ENCODE measurements around the gene UCKL1. TPM values are rescaled to one million over a fixed set of nuclear protein-coding genes. Genes with fewer than 3 reads are reported as not detected.

Gene UCKL1
- total and polyA plus RNA-seq, 4 donors, result 33.6 to 42.7 (median 36.1) TPM

- peak in 1 of 3 donors; percentile 7 for DNase-seq
- no peak for TF ChIP-seq CTCF (IDR thresholded peaks at IDR 0.05; ENCODE audit: control extremely low read depth, extremely low read depth)
- Histone ChIP-seq H3K9me3 (ENCODE audit: control insufficient read depth in 4 of 4, insufficient read depth in 3 of 4, low read length in 3 of 4) (no peaks in the 10 kb centered on the region), H3K4me1 (ENCODE audit: control insufficient read depth in 5 of 5, insufficient read depth in 5 of 5, low read length in 5 of 5) (peaks cover 0 to 3% (median 0%) of the 10 kb centered on the region in 5 donors), H3K4me3 (no peak overlapping the region), H3K27ac (ENCODE audit: low read depth in 1 of 2, low read length in 1 of 2) (peak overlapping the region in 1 of 2 donors; percentile 36), H3K36me3 (ENCODE audit: control insufficient read depth in 4 of 4, insufficient read depth in 4 of 4, low read length in 4 of 4) (peaks cover 0 to 3% (median 0%) of the 10 kb centered on the region in 4 donors), H3K27me3 (ENCODE audit: control insufficient read depth in 3 of 3, insufficient read depth in 3 of 3, low read length in 2 of 3) (no peaks in the 10 kb centered on the region), H3K9ac (ENCODE audit: insufficient read depth in 1 of 2, low read length in 2 of 2) (no peak overlapping the region)
- ATAC-seq (ENCODE audit: insufficient read depth, low FRiP score), result no peak
- 45 to 51% methylated on average over 12 of the region's 12 CpGs for WGBS, 2 donors
These were observed 45.0 kb downstream of the UCKL1 start for GRCh38 chr20:63911176-63911575.

- peaks cover 0 to 1% (median 0%) of the 10 kb centered on the region in 5 donors for H3K4me1 ChIP-seq (ENCODE audit: control insufficient read depth in 5 of 5, insufficient read depth in 5 of 5, low read length in 5 of 5)
- no peak overlapping the region for H3K27ac ChIP-seq (ENCODE audit: low read depth in 1 of 2, low read length in 1 of 2)
- H3K9me3 ChIP-seq (ENCODE audit: control insufficient read depth in 4 of 4, insufficient read depth in 3 of 4, low read length in 3 of 4), result no peaks in the 10 kb centered on the region
- H3K9ac ChIP-seq (ENCODE audit: insufficient read depth in 1 of 2, low read length in 2 of 2), result no peak overlapping the region
- ATAC-seq (ENCODE audit: insufficient read depth, low FRiP score), result no peak
- WGBS, 2 donors, result 76 to 81% methylated on average over 16 of the region's 16 CpGs
- peaks cover 0 to 2% (median 0%) of the 10 kb centered on the region in 4 donors for H3K36me3 ChIP-seq (ENCODE audit: control insufficient read depth in 4 of 4, insufficient read depth in 4 of 4, low read length in 4 of 4)
- no peak for TF ChIP-seq CTCF (IDR thresholded peaks at IDR 0.05; ENCODE audit: control extremely low read depth, extremely low read depth)
- no peak for DNase-seq
- H3K27me3 ChIP-seq (ENCODE audit: control insufficient read depth in 3 of 3, insufficient read depth in 3 of 3, low read length in 2 of 3), result no peaks in the 10 kb centered on the region
- no peak overlapping the region for H3K4me3 ChIP-seq
These were observed 48.1 kb downstream of the UCKL1 start for GRCh38 chr20:63908008-63908682.

- Histone ChIP-seq H3K36me3 (ENCODE audit: control insufficient read depth in 4 of 4, insufficient read depth in 4 of 4, low read length in 4 of 4) (peaks cover 0 to 7% (median 0%) of the 10 kb centered on the region in 4 donors), H3K4me3 (no peak overlapping the region), H3K9ac (ENCODE audit: insufficient read depth in 1 of 2, low read length in 2 of 2) (no peak overlapping the region), H3K4me1 (ENCODE audit: control insufficient read depth in 5 of 5, insufficient read depth in 5 of 5, low read length in 5 of 5) (peaks cover 0 to 7% (median 0%) of the 10 kb centered on the region in 5 donors), H3K9me3 (ENCODE audit: control insufficient read depth in 4 of 4, insufficient read depth in 3 of 4, low read length in 3 of 4) (no peaks in the 10 kb centered on the region), H3K27ac (ENCODE audit: low read depth in 1 of 2, low read length in 1 of 2) (no peak overlapping the region), H3K27me3 (ENCODE audit: control insufficient read depth in 3 of 3, insufficient read depth in 3 of 3, low read length in 2 of 3) (no peaks in the 10 kb centered on the region)
- ATAC-seq (ENCODE audit: insufficient read depth, low FRiP score) (no peak), DNase-seq (no peak)
- WGBS, 2 donors, result 41 to 76% methylated on average over 11 of the region's 11 CpGs
- TF ChIP-seq CTCF (IDR thresholded peaks at IDR 0.05; ENCODE audit: control extremely low read depth, extremely low read depth), result no peak
These were observed 52.2 kb downstream of the UCKL1 start for GRCh38 chr20:63903796-63904561.

Measured in lung (tissue), 12 donors.